GM10266 (cell line): Measurements from ENCODE around the gene BBC3.

Experiments
- DNase-seq: peaks from one replicate; pipeline ENCODE4 v3.0.0; 2012; ENCODE audit errors: extremely low spot score
- TF ChIP-seq, protein P1 (sequence below): IDR thresholded peaks from 2 replicates; pipeline ENCODE4 v1.5.1; 2012; ENCODE audit warnings: mild to moderate bottlenecking, low read depth; ENCODE audit not compliant: control insufficient read depth, insufficient read depth; ENCODE audit errors: missing control alignments

Gene BBC3

DNA sequence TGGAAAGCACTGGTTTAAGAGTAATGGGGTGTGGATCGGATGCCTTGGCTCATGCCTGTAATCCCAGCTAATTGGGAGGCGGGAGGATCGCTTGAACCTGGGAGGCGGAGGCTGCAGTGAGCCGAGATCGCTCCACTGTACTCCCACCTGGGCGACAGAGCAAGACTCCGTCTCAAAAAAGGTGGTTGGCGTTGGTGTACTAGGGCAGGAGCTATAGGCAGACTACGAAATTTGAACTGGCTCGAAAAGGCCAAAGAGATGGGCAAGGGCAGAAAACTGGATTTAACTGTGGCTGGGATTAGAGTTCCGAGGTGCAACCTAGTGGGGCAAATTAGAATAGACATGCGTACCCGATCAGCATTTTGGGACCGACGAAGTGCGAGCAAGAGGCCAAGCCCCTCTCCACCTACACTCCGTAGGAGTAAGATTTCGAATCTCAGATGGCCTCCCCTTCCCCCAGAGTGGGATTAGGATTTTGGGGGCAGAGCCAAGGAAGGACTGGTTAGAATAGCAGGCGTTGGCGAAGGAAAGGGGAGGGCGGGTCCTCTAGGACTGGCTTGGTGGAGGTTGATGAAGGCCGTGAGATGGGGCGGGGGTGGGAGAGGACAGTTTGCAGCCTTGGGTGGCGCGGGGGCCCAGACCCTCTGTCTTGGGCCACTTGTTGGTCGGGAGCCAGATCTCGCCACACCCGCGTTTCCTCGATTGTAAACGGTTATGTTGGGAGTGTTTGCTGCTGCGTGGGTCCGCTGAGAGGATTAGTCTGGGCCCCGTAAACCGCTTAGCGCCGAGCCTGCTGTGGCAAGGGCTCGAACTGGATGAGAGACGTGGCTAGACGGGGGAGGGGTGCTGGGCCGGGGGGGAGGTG, 41.7 kb upstream of the BBC3 start:
- DNase-seq = peak; percentile 66

DNA sequence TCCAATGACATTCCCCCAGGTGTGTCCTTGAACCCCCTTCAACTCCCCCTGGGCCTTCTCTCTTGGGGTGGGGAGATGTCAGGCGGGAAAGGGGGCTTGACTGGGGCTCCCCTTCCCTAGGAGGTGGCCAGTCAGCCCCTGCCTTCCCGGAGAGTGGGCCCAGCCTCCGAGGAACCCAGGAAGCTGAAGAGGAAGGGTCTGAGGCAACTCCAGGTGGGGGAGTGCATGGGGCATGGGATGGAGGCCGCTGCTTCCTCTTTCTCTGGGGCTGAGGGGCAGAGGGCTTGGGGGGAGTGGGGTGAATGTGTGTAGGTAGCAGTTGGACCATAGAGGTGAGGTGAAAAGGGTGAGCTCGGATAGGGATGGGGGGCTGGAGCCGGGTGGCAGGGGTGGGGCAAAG, 41.0 kb upstream of the BBC3 start:
- DNase-seq = no peak
- TF ChIP-seq, protein P1, sequence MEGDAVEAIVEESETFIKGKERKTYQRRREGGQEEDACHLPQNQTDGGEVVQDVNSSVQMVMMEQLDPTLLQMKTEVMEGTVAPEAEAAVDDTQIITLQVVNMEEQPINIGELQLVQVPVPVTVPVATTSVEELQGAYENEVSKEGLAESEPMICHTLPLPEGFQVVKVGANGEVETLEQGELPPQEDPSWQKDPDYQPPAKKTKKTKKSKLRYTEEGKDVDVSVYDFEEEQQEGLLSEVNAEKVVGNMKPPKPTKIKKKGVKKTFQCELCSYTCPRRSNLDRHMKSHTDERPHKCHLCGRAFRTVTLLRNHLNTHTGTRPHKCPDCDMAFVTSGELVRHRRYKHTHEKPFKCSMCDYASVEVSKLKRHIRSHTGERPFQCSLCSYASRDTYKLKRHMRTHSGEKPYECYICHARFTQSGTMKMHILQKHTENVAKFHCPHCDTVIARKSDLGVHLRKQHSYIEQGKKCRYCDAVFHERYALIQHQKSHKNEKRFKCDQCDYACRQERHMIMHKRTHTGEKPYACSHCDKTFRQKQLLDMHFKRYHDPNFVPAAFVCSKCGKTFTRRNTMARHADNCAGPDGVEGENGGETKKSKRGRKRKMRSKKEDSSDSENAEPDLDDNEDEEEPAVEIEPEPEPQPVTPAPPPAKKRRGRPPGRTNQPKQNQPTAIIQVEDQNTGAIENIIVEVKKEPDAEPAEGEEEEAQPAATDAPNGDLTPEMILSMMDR = no peak

More for the DNA sequence above, 41.7 kb upstream of the BBC3 start:
- TF ChIP-seq, protein P1 = no peak

DNA sequence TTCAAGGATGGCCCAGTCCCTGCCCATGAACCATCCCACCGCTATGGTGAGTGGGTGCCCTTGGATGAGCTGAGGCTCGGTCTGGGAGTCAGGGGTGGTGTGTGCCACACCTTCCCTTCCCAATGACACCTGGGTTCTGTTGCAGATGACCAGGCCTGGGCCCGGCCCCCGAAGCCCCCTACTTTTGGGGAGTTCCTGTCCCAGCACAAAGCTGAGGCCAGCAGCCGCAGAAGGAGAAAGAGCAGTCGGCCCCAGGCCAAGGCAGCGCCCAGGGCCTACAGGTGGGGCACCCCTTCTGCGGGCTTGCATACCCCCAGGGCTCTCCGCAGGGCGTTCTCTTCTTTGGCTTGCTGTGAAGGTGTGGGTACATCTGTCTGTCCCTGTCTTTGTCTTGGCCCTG, 39.4 kb upstream of the BBC3 start:
- TF ChIP-seq, protein P1 = no peak
- DNase-seq = no peak

DNA sequence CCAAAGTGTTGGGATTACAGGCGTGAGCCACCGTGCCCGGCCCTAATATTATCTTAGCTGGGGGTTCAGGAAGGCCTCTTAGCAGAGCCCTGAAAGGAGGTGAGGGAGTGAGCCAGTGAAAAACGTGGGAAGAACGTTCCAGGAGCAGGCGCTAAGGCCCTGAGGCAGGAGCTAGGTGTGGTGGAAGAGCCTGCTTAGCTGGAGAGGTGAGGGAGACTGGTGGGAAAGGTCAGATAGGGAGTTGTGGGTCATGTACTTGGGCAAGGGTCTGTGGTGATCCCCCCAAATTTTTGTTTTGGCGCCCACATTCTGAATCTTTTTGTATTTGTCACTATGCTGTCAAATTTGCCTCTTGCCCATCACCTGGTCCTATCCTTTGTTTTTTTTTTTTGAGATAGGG, 38.6 kb upstream of the BBC3 start:
- DNase-seq = no peak
- TF ChIP-seq, protein P1 = no peak

DNA sequence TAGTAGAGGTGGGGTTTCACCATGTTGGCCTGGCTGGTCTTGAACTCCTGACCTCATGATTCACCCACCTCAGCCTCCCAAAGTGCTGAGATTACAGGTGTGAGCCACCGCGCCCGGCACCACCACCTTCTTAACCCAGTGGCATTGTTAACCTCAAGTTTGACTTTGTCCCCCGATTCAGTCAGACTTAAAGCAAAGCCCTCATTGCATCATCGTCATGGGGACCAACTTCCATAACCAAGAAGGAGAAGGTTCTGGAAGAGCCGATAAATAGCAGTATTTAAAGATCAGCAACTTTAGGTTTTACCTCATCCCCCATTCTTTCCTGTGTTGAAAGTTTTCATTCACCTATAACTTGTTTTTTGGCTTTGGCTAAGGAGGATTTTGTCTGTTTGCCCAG, 37.0 kb upstream of the BBC3 start:
- TF ChIP-seq, protein P1 = no peak
- DNase-seq = no peak

DNA sequence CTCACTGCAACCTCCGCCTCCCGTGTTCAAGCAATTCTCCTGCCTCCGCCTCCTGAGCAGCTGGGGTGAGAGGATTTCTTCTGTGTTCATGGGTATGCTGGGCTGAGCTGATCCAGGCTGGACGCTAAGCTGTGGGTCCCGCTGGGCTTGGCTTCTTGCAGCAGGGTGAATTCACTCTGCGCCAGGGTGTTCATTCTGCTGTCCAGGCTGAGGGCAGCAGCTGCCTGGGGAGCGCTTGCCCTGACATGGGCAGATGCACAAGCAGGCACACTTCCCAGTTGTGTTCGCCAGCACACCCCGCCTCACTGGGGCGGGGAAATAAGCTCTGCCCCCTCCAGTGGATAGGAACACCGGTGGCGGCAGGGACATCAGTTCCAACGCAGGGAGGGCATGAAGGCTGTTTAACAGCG, 36.4 kb upstream of the BBC3 start:
- TF ChIP-seq, protein P1 = no peak
- DNase-seq = no peak

DNA sequence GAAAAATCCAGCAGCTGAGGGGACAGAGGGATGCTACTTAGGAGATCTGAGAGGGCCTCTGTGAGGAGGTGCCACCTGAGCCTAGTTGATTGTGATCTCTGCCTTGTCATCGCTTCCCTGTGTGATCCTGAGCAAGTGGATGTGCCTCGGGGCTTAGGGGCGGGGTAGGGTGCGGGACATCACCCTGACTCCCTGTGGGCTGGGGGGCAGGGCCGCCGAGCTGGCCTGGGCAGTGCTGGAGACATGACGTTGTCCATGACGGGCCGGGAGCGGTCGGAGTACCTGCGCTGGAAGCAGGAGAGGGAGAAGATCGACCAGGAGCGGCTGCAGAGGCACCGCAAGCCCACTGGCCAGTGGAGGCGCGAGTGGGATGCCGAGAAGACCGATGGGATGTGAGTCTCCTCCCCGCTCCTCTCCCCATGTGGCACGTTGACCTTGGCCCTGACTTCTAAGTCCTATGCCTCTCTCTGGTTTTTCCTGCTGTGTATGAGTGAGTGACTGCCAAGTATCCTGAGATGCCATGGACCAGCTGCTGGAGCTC, 35.5 kb upstream of the BBC3 start:
- TF ChIP-seq, protein P1 = no peak
- no peak for DNase-seq
